ENCODE data around the gene SBF1.

Gene SBF1

DNA sequence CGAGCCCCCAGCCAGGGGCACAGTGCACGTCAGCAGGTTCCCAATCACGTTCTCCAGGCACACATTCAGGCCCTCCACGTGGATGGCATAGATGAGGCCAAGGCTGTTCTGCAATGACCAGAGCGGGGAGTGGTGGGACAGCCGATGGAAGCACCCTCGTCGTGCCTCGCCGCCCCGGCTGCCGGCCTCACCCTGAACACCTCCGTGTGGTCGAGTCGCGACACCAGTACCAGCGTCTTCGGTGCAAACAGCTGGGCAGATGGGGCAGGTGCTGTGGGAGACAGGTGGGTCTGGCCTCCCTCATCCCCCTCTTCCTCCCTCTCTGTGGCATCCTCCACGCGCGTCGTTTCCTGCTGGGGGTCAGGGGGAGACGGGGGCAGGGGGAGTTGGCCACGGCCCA is 7.5 kb downstream of the SBF1 start:
- DNase-seq: no peak

DNA sequence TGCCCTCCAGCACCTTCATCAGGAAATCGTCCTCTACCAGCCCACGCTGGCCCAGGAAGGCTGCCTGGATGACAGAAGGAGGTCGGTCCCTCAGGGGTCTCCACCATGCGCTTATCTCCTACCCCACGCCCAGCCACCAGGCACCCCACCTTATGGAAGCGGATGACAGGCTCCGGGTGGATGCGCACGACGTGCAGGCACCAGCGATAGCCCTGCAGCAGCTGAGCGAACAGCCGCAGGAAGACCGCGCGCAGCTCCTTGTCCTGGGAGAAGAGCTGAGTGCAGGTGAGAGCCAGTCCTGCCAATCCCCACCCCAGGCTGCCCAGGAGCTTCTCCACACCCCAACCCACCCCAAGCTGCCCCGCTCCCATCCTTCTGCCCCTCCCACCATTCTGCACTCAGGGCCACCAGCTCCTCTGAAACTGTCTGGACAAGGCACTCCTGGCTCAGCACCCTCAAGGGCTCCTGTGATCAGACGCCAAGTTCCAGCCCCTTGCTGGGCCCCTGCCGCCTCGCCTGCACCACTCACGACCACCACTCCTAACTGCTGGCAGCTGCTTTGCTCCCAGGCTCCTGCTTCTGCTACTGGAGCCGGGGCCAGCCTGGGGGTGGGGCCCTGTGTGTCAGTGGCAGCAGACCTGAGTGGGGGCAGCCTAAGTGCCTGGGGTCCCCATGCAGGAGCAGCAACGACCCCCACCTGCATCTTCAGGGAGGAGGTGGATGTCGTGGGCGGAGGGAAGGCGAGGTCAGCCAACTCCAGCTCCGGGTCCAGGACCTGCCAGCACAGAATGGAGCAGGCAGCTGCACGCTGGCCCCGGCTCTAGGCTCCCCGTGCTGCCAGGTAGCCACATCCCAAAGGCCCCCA is 9.5 kb downstream of the SBF1 start:
- no peak for DNase-seq

DNA sequence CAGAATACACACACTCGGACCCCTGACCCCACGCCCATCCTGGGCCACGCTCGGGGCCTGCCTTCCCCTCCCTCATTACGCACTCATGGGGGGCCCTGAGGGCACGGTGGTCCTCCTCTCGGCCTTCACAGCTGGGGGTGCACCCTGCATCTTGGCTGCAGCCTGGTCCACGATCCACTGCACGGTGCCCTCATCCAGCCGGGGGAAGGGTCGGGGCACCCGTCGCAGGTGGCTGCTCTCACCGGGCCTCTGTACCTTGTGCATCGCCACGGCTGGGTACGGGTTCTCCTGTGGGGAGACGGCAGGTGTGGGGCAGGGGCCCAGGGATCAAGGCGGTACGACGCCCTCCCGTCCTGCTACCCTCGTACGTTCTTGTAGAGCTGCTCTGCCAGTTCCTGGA is 10.4 kb downstream of the SBF1 start:
- no peak for DNase-seq

DNA sequence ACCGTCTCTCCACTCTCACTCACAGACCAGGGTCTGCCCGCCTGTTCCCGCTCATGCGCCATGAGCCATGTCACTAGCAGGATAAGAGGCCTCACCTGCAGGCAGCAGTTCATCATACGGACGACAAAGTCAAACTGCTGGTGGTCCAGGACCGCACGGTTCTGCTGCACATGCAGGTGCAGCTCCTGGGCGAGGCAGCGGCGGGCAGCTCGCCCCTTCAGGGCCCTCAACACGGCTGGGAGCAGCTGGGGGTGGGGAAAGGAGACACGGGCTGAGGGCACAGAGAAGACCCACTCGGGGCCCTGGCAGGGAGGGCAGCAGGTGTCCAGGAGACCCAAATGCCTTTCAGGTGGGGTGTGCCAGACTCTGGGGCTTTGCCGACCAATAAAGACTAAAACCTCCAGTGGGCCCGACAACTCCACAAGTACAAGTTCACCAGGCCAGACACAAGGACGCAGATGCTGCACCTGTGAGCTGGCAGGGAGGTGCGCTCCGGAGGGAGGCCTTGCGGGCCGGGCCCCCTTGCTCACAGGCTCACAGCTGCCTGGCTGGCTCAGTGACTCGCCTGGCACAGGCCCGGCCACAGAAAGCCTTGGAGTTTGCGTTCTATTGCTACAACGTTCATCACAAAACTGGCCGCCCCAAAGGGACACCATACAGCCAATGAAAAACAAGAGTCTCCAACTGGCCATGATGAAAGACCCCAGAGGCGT is 11.5 kb downstream of the SBF1 start:
- DNase-seq: no peak

DNA sequence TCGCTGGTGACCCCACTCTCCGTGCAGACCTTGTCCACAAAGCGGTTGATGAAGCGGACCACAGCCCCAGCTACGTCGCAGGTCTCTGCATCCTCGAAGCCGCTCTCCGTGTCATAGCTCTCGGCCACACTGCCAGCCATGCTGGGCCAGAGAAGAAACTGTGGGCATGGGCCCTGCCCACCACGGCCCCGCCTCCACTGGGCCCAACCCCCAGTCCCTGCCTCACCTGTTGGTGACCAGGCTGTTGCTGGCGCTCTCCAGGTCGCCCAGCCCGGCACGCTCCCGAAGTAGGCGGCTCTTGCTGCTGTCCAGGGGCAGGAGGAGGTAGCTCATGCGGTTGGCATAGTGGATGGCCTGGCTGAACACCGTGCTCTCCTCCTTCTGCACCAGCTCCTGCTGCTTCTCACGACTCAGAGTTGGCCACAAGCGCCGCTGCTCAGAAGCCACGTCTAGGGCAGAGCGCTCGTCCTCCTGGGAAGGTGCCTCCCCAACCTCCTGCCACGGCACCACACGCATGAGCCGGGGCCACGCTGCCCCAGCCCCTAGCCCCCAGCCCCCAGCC is 12.8 kb downstream of the SBF1 start:
- no peak for DNase-seq

DNA sequence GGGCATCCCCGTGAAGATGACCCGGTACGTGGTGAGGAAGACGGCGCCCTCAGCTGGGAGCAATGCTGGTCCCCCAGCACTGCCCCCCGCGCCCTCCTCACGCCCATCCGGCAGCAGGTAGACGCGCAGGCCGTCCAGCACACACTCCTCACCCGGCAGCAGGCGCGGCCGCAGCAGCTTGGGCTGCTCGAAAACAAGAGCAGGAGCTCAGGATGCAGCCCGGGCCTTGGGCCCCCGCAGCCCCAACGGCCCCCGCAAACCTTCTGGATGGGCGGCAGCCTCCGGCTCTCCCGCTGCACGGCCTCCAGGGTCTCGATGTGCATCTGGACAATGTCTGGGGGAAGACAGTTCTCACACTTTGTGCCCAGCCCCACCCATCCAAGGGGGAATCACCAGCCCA is 13.3 kb downstream of the SBF1 start:
- DNase-seq: no peak

DNA sequence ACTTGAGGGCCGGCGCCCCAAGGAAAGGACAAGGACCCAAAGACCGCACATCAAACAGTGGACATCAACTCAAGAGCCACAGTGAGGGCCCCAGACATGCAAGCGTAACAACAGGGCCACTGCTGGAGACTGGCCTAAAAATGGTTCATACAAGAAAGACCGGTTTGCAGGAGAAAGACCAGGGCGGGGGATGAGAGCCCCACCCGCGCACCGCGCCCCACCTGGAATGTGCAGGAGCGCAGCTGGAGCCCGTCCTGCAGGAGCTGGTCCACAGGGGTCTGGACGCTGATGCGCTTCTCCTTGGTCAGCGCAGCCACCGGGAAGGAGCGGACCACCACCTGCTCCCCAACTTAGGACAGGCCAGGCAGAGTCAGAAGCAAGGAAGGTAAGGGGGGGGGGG is 13.9 kb downstream of the SBF1 start:
- DNase-seq: no peak

DNA sequence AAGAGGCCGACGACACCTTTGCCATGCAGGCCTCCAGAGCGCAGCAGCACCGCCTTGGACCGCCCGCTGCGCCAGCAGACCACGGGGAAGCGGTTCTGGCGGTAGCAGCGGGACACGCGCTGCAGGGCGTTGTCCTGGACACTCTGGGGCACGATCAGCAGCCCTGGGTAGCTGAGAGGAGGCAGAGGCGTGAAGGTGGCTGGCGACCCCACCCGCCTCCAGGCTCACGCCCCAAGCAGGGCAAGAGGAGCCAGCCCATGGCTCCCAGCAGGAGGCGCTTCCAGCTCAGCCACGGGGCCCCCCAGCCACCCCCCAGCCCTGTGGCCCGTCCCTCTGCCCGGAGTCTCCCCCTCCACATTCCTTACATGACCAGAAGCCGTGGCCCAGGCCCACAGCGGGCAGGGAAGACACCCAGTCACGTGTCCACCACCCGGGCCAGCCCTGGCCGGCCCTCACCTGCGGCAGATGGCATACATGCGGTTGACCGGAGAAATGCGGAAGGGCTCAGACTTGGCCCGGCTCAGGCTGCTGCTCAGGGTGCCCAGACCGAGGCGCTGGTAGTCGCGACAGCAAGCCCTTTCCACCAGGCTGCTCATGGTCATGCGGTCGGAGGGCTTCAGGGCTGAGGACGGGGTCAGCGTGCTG is 15.2 kb downstream of the SBF1 start:
- DNase-seq: no peak

DNA sequence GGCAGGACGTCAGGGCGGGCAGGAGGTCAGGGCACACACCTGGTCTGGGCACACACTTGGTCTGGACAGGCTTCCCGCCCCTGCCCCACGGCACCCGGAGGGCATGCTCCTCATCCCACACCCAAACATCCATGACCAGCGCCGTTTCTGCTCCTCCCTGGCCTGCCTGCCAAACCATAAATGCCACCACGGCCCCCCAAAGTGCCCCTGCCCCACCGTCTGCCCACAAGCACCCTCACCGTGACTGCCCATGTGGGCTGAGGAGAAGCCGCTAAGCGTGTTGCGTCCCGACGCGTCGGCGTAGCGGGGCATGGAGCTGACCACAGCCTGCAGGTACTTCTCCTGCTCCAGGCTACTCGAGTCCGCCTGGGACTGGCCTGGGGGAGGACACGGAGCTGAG is 15.8 kb downstream of the SBF1 start:
- DNase-seq: no peak

DNA sequence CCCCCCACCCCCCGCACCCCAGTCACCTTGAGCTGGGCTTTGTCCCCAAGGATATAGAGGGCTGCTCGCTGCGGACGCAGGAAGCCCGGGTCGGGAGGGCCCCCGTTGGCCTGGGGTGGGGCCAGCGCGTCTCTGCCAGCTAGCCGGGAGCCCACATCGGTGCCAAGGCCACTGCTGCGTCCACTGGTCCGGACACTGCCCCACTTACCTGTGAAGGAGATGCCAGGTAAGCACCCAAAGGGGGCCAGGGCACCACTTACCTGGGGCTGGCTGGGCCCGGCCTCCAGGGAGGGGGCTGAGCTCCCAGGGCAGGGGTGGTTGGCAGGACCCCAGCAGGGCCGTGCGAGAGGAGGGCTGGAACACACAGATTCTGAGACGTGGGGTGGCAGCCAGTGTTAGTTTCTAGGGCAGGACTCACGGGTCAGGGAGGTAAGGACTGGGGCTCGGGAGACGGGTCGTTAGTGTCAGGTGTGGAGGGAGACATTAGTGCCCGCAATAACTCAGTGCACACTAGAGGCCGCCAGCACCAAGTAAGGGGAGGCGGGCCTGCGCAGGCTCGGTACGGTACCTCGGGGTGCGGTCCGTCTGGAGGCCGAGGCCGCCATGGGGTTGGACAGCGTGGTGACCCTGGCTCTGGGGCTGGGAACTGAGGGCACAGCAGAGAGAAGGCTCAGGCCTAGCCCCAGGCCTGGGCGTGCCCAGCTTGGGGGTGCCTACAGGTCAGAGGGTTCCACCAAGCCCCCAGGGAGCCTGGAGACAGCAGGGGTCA is 18.2 kb downstream of the SBF1 start:
- DNase-seq: no peak

DNA sequence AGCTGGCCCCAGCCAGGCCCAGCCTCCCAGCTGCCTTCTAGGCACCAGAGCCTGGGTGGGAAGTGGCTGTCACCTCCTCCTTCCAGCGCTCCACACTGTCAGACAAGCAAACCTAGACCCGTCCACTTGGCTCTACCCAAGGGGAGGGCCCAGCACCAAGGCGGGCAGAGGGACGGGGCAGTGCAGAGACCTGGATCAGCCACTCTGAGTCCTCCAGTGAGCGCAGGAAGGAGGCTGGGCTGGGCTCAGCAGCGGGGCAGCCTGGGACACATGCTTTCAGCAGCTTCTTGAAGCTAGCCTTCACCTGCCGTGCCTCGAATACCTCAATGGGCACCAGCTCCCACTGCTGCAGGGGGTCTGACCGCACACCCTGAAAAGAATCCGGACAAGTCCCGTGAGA is 18.8 kb downstream of the SBF1 start:
- DNase-seq: no peak

DNA sequence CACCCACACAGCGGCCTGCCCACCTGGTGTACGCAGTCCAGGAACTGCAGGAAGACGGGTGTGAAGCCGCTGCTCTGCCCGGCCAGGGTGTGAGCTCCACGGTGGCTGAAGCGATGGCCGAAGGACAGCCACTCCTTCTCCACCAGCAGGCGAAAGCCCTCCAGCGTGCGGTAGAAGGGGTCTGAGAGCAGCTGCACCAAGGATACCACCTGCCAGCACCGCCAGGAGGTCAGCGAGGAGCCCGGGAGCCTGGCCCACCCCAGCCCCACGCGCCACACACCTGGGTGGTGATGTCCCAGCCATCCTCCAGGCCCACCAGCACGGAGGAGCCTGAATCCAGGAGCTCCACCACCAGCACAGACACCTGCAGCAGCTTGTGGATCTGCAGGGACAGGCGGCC is 19.6 kb downstream of the SBF1 start:
- DNase-seq: no peak

DNA sequence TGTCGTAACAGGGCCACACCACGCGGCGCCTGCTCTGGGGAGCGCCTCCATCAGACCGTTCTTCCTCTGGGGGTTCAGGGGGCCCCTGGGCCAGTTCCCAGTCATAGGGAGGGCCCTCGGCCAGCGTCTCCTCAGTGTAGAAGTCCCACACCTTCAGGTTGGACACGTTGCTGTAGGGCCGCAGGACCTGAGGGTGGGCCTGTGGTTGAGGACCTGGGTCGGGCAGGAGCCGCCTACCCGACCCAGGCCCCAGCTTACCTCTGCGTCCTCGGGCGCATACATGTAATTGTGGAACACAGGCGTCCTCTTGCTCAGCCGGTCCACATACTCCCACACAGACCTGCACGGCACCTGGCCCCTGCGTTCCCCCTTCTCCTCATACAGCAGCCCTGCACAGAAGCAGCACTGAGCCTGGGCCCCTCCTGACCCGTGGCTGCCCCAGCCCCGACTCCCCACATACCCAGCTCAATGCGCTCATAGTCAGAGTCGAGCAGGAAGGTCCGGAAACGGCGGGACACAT is 20.2 kb downstream of the SBF1 start:
- DNase-seq: no peak

DNA sequence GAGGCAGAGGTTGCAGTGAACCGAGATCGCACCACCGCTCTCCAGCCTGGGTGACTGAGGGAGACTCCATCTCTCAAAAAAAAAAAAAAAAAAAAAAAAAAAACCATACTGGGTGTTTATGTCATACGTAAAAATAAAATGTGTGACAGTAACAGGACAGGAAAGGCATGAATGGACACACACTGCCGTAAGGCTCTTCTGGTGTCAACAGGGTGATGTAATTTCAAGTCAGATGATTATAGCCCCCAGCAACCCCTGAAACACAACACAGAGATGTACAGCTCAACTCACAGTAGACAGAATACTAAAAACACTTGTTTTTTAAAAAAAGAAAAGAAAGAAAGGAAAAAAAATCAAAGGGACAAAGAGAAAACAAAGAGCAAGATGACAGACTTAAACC is 22.2 kb downstream of the SBF1 start:
- no peak for DNase-seq

DNA sequence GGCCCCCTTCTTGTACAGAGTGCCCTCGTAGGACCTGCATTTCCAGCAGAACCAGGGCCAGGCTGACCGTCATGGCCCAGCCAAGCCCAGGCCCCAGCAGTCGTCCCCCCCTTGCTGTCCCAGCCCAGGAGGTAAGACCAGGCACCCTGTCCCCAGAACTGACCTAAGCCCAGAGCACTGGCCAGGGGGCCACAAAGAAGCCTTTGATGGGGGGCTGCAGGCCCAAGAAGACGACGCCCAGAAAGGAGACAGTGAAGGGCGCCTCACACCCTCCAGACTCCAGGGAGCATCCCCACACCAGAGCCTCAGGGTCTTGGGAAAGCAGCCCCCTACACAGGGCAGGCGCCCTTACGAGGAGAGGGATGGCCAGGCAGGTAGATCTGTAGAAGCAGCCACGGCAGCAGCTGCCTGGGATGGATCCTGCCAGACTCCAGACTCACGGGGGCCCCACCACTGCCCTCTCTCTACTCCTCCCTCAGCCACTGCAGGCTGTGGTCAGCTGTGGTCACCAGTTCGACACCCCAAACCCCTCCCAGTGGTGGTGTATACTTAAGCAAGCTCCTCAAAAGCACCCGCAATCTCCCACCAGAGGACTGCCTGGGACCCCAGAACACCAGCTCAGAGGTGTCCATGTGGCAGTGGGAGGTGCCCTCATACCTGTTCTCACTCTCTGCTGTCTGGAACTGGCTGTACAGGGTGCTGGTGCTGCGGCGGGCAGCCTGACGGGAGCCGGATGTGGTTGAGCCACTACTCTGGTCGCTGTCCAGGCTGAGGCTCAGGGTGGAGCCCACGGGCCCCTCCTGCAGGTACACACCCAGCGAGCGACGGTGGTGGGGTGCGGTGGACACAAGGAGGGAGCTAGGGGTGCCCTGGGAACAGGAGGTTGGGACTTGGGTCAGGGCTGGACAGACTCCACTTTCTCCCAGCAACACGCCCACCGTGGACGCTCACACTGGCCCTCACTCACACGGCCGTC is 27.0 kb downstream of the SBF1 start:
- DNase-seq: no peak

DNA sequence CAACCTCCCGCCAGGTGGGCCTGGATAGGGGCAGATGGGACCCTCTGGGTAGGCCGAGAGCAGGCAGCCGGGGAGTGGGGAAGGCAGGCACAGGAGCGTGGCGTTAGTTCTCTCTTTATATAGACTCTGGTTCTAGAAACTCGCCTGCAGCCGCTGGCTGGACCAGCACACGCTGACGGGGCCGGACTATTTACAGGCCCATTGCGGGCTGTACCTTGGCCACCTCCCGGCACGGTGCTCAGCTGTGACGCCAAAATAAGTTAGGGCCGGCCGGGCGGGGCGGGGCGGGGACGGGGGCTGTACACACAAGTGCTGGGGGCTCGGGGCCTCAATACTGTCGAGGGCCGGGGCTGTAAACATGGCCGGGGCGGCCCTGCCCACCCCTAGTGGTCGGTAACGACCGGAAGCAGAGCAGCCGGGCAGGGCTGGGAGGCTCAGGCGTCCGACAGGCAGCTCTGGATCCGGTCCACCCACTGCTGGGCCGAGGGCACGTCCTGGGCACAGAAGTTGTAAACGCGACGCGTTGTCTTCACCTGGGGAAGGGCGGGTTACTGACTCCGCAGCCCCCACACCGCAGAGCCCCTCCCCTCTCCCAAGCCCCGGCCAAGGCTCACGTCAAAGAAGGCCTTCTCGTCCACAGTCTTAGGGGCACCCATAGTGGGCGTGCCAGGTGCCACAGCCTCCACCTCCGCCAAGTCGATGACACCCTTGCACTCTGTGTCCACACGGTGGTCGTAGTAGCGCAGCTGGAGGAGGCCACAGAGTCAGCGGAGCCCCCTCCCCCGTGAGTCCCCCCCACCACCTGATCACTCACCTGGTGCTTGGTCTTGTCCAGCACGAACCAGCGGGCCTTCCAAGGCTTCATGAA is 27.9 kb downstream of the SBF1 start:
- no peak for DNase-seq

DNA sequence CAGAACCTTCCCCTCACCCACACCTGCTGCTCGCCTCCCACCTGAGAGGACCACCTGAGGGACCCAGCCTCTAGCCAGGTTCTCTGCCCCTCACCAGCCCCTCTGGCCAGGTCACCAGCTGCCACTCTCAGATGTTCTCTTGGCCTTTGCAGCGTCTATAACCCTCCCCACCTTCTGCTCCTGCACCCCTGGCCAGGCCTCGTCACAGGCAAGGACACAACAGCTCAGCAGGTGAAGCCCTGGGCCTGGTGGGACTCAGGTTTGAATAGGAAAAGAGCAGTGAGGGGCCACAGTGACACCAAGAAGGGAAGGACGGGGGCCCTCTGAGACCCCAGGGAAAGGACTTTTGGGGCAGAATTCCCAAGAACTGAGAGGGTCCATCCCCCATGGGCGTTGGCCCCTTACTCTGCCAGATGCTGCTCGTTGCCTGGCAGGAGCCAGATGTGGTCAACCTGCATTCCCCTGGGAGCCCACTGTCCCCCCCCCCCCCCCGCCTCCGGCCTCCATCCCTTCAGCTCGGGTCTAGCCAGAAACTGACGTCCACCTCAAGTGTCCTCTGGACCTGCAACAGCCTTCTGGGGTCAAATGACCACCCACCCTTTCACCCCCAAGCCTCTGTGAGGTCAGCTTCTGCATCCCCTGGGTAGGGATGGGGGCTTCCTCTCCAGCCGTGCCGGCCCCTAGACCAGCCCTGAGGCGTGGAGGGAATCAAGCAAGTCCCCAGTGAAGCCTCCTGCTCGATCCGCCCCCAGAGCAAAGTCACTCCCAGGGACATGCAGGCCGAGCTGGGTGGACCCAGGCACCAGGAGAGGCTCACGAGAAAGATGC is 28.7 kb downstream of the SBF1 start:
- DNase-seq: no peak

DNA sequence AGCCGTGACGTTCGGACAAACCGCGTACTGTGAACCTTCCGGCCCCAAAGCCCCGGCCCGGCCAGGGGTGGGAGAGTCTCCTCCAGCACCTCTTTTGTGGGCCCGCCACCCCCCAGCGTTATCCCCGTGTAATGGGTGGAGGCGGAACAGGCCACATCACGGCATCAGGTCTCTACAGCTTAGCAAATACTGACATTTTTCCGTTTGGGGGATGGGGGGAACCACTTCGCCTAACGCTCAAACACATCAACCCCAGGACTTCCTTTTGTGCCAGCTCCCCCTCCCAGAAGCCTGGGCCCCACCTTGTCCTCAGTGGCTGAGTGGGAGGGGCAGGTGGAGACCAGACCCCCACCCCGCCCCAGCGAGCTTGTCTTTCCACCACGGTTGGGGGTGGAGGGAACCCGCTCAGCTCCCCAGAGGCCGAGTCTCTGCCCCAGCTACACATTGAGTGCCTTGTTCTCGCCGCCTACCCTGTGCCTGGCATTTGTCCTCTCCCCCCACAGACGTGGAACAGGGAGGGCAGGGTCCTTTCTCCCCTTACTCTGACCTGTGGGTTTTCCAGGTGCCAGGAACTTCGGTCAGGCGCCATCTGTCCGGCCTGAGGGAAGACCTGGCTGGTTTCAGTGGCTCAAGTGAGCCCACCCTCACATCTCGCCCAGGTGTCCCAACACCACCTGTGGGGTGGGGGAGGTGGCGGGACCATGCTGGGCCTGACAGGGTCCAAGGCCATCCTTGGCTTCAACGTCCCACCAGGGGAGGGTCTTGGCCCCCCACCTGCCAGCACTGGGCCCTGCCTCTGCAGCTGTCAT is 29.6 kb downstream of the SBF1 start:
- no peak for DNase-seq

DNA sequence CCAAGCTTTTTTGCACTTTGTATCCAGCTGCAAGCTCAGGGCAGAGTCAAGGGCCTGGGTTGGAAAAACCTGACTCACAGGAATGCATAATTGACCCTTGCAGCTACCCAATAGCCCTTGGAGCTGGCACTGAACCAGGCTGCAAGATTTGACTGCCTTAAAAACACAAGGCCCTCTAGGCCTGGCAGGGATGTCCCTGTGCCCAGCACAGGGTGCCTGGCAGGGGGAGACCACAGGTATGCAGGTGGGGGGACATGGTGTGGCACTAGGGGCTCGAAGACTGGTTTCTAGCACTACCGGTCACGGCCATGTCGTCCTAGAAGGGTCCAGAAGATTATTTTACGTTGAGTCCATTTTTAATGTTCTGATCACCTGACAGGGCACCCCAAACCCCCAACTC is 30.2 kb downstream of the SBF1 start:
- DNase-seq: no peak
